Measurements from ENCODE around the gene GPX3. TPM values are rescaled to one million over a fixed set of nuclear protein-coding genes. Genes with fewer than 3 reads are reported as not detected.

Gene GPX3
- total and polyA plus RNA-seq, 3 donors from 2014 or later, result 119 to 224 (median 216) TPM

- peaks cover 17% of the 10 kb centered on the region for H3K4me1 ChIP-seq
- TF ChIP-seq POLR2A (IDR thresholded peaks at IDR 0.05) (no peak), CTCF (IDR thresholded peaks at IDR 0.05) (no peak)
- no peaks in the 10 kb centered on the region for H3K27me3 ChIP-seq
- H3K4me3 ChIP-seq, result no peak overlapping the region
- DNase-seq, result no peak
- no peaks in the 10 kb centered on the region for H3K36me3 ChIP-seq (ENCODE audit: low read depth, missing control alignments)
- intact Hi-C loops (cut with DNase I; ENCODE audit: low total_unique reads), result no loop called here
- 87 to 88% methylated on average over 6 of the region's 6 CpGs for WGBS, 2 donors
- H3K9me3 ChIP-seq, result no peaks in the 10 kb centered on the region
- H3K27ac ChIP-seq, result no peak overlapping the region
Measured at GRCh38 chr5:151060742-151061141, 40.4 kb downstream of the GPX3 start.

- Histone ChIP-seq H3K4me1 (peaks cover 24% of the 10 kb centered on the region), H3K27ac (peak overlapping the region in 1 of 2 donors; percentile 41), H3K27me3 (no peaks in the 10 kb centered on the region), H3K9me3 (no peaks in the 10 kb centered on the region), H3K4me3 (no peak overlapping the region), H3K36me3 (ENCODE audit: low read depth, missing control alignments) (no peaks in the 10 kb centered on the region)
- intact Hi-C loops (cut with DNase I; ENCODE audit: low total_unique reads), result no loop called here
- no peak for TF ChIP-seq CTCF (IDR thresholded peaks at IDR 0.05)
- TF ChIP-seq POLR2A (IDR thresholded peaks at IDR 0.05), result no peak
- DNase-seq, result no peak
- WGBS, 2 donors, result 73 to 88% methylated on average over 5 of the region's 5 CpGs
Measured at GRCh38 chr5:151062405-151063141, 42.2 kb downstream of the GPX3 start.

- peaks cover 32% of the 10 kb centered on the region for H3K4me1 ChIP-seq
- TF ChIP-seq CTCF (IDR thresholded peaks at IDR 0.05) (no peak), POLR2A (IDR thresholded peaks at IDR 0.05) (no peak)
- WGBS, 2 donors, result 55 to 70% methylated on average over 15 to 17 of the region's 17 CpGs
- H3K27ac ChIP-seq, result peak overlapping the region in 1 of 2 donors; percentile 41
- DNase-seq, result peak; percentile 64
- no peak overlapping the region for H3K4me3 ChIP-seq
- no peaks in the 10 kb centered on the region for H3K27me3 ChIP-seq
- H3K36me3 ChIP-seq (ENCODE audit: low read depth, missing control alignments), result no peaks in the 10 kb centered on the region
- no peaks in the 10 kb centered on the region for H3K9me3 ChIP-seq
- intact Hi-C loops (cut with DNase I; ENCODE audit: low total_unique reads), result no loop called here
Measured at GRCh38 chr5:151063142-151063989, 43.0 kb downstream of the GPX3 start.

- Histone ChIP-seq H3K9me3 (no peaks in the 10 kb centered on the region), H3K27me3 (no peaks in the 10 kb centered on the region), H3K36me3 (ENCODE audit: low read depth, missing control alignments) (no peaks in the 10 kb centered on the region), H3K27ac (no peak overlapping the region), H3K4me1 (peaks cover 41% of the 10 kb centered on the region), H3K4me3 (no peak overlapping the region)
- intact Hi-C loops (cut with DNase I; ENCODE audit: low total_unique reads), result no loop called here
- DNase-seq, result no peak
- 92 to 96% methylated on average over 7 to 12 of the region's 12 CpGs for WGBS, 2 donors
- no peak for TF ChIP-seq CTCF (IDR thresholded peaks at IDR 0.05)
- no peak for TF ChIP-seq POLR2A (IDR thresholded peaks at IDR 0.05)
Measured at GRCh38 chr5:151064916-151065499, 44.6 kb downstream of the GPX3 start.

All from testis (tissue), 3 donors.